Upper lobe of left lung (tissue), 6 donors: ENCODE results near the gene SCYL3. TPM values are rescaled to one million over a fixed set of nuclear protein-coding genes. Genes with fewer than 3 reads are reported as not detected.

Experiments
- ATAC-seq, 2 donors: fragments of 200-7000 bp; cut with Tn5 transposase; one replicate each; pipeline ENCODE4 v1.9.1; 2022; ENCODE audit warnings: mild to moderate bottlenecking in 2 of 2, moderate library complexity in 2 of 2; ENCODE audit not compliant: low FRiP score in 2 of 2
- DNase-seq, 2 donors: peaks; one replicate each; pipeline ENCODE4 v3.0.0-alpha.2; 2019 to 2020
- H3K27ac ChIP-seq, 4 donors: fragments of 200-600 bp; sonication (generic); one replicate each; pipeline ENCODE4 v1.5.1; 2016 to 2019
- H3K27me3 ChIP-seq, 4 donors: fragments of 200-600 bp; sonication (generic); one replicate each; pipeline ENCODE4 v1.5.1; 2017 to 2019
- H3K36me3 ChIP-seq, 4 donors: fragments of 200-600 bp; sonication (generic); one replicate each; pipeline ENCODE4 v1.5.1; 2016 to 2019
- H3K4me1 ChIP-seq, 4 donors: fragments of 200-600 bp; sonication (generic); one replicate each; pipeline ENCODE4 v1.5.1; 2018 to 2019
- H3K4me3 ChIP-seq, 4 donors: fragments of 200-600 bp; sonication (generic); one replicate each; pipeline ENCODE4 v1.5.1; 2017 to 2019; ENCODE audit warnings: mild to moderate bottlenecking in 2 of 4, moderate library complexity in 1 of 4
- H3K9me3 ChIP-seq, 4 donors: fragments of 200-600 bp; sonication (generic); one replicate each; pipeline ENCODE4 v1.5.1; 2018 to 2019
- EP300 ChIP-seq, 4 donors: sonication (generic); formaldehyde crosslinking; IDR thresholded peaks; one replicate each; pipeline ENCODE4 v1.5.1; 2017; ENCODE audit warnings: antibody characterized with exemption in 4 of 4, control low read depth in 2 of 4
- POLR2A ChIP-seq, 4 donors: fragments of 450-650 bp; IDR thresholded peaks; one replicate each; pipeline ENCODE4 v1.5.1; 2016 to 2017; ENCODE audit warnings: antibody characterized with exemption in 4 of 4, mild to moderate bottlenecking in 2 of 4
- POLR2AphosphoS5 ChIP-seq, 2 donors: sonication (generic); formaldehyde crosslinking; IDR thresholded peaks; one replicate each; pipeline ENCODE4 v1.5.1; 2017; ENCODE audit warnings: antibody characterized with exemption in 2 of 2
- WGBS, 2 donors: methylation state at CpG; one replicate each; pipeline ENCODE4 v1.1.5; 2017 to 2018; 5-methylcytosine and 5-hydroxymethylcytosine counted together
- total RNA-seq, 6 donors: library from RNA; depleted of rRNA in 4 of 6; stranded (reverse); fragments of >200 nt in 4 of 6; gene quantifications; one replicate each; pipeline versions ENCODE4 v1.1.0 to v1.2.1, GENCODE V29; 2016 to 2021
- TF ChIP-seq, protein P1 (sequence below), 6 experiments: fragments of 450-650 bp in 4 of 6; fragments of 200-600 bp in 2 of 6; sonication (generic) in 2 of 6; IDR thresholded peaks; one replicate each; pipeline ENCODE4 v1.5.1; 2016 to 2019; ENCODE audit warnings: antibody characterized with exemption in 6 of 6
- donor health status: DM: no; HTN: no; CAD: no; lungs with moderate emphysema.
- donor health status: DM: no; HTN: yes; CAD: no; lungs with severe emphysema.

SCYL3 gene
- total RNA-seq, 6 donors from 2014 or later = 6.4 to 15.1 (median 10.7) TPM

DNA sequence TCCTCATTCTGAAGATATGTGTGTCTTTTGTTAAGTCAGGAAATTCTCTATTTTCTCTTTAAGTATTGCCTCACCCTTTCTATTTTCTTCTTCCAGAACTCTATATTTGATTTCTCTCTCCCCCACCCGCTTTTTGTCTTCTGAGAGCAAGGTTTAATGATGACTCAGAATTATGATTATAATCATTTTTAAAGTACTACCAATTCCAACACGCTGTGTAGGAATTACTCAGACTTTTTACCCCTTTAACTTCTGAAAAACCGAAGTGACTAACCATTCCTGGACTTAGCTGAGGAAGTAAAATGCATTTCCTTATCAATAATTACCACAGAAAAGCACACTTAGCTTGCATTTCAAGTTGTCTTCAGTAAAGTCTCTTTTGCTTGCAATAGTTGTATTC lies 20.8 kb upstream of the SCYL3 start:
- ATAC-seq = peak in 1 of 2 donors; percentile 51
- 49 to 57% methylated on average over 3 of the region's 3 CpGs for WGBS, 2 donors

DNA sequence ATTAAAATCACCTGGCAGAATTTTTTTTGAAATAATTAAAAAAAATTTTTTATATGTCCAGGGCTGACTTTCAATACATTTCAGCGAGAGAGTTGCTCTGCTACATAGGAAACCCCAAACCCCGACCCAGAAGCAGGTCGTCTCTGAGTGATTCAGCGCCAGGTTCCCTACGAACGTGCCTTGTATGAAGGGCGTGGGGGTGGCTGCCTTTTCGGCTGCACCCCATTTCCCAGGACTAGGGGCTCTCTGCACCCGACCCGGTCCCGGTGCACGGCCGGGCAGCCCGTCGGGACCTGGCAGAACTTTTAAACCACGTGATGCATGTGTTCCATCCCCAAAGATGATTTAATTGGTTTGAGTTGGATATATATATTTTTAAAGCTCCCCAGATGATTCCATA lies 15.8 kb upstream of the SCYL3 start:
- TF ChIP-seq POLR2A (IDR thresholded peaks at IDR 0.05) (no peak), EP300 (IDR thresholded peaks at IDR 0.05) (no peak), POLR2AphosphoS5 (IDR thresholded peaks at IDR 0.05) (no peak)
- TF ChIP-seq, protein P1, sequence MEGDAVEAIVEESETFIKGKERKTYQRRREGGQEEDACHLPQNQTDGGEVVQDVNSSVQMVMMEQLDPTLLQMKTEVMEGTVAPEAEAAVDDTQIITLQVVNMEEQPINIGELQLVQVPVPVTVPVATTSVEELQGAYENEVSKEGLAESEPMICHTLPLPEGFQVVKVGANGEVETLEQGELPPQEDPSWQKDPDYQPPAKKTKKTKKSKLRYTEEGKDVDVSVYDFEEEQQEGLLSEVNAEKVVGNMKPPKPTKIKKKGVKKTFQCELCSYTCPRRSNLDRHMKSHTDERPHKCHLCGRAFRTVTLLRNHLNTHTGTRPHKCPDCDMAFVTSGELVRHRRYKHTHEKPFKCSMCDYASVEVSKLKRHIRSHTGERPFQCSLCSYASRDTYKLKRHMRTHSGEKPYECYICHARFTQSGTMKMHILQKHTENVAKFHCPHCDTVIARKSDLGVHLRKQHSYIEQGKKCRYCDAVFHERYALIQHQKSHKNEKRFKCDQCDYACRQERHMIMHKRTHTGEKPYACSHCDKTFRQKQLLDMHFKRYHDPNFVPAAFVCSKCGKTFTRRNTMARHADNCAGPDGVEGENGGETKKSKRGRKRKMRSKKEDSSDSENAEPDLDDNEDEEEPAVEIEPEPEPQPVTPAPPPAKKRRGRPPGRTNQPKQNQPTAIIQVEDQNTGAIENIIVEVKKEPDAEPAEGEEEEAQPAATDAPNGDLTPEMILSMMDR (IDR thresholded peaks at IDR 0.05) = no peak
- DNase-seq = peak in 1 of 2 donors; percentile 61
- no peak for ATAC-seq
- H3K27me3 ChIP-seq = no peaks in the 10 kb centered on the region
- no peaks in the 10 kb centered on the region for H3K36me3 ChIP-seq
- no peaks in the 10 kb centered on the region for H3K4me1 ChIP-seq
- no peak overlapping the region for H3K4me3 ChIP-seq
- WGBS, 2 donors = 95 to 96% methylated on average over 16 of the region's 16 CpGs
- H3K9me3 ChIP-seq = no peaks in the 10 kb centered on the region
- H3K27ac ChIP-seq = no peak overlapping the region

More for the DNA sequence above, 20.8 kb upstream of the SCYL3 start:
- Histone ChIP-seq H3K9me3 (no peaks in the 10 kb centered on the region), H3K4me3 (no peak overlapping the region), H3K4me1 (no peaks in the 10 kb centered on the region), H3K36me3 (peaks cover 0 to 9% (median 2%) of the 10 kb centered on the region in 4 donors), H3K27me3 (no peaks in the 10 kb centered on the region), H3K27ac (no peak overlapping the region)
- no peak for DNase-seq
- TF ChIP-seq POLR2AphosphoS5 (IDR thresholded peaks at IDR 0.05) = no peak
- TF ChIP-seq POLR2A (IDR thresholded peaks at IDR 0.05) = no peak
- TF ChIP-seq, protein P1 (IDR thresholded peaks at IDR 0.05) = no peak
- no peak for TF ChIP-seq EP300 (IDR thresholded peaks at IDR 0.05)

DNA sequence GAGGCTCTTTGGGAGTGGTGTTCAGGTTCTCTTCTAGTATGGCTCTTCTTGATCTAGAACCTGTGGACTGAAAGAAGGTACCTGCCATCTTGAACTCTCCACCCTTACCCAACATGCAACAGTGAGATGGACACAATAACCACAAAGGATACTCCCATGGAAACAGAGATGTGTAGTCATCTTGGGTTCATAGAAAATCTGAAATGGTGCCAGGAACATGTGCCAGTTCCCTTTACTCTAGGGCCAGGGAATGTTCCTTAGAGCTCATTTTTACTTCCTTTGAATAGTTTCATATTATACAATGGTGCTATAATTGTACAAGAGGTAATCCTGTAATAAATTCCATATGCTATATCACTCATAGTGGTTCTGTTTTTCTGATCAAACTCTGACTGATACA lies 13.2 kb upstream of the SCYL3 start:
- no peak for ATAC-seq
- Histone ChIP-seq H3K9me3 (no peaks in the 10 kb centered on the region), H3K4me3 (no peak overlapping the region), H3K4me1 (no peaks in the 10 kb centered on the region), H3K36me3 (no peaks in the 10 kb centered on the region), H3K27ac (no peak overlapping the region), H3K27me3 (no peaks in the 10 kb centered on the region)
- no peak for DNase-seq
- TF ChIP-seq EP300 (IDR thresholded peaks at IDR 0.05) = no peak
- no peak for TF ChIP-seq POLR2AphosphoS5 (IDR thresholded peaks at IDR 0.05)
- TF ChIP-seq, protein P1 (IDR thresholded peaks at IDR 0.05) = no peak
- TF ChIP-seq POLR2A (IDR thresholded peaks at IDR 0.05) = no peak

DNA sequence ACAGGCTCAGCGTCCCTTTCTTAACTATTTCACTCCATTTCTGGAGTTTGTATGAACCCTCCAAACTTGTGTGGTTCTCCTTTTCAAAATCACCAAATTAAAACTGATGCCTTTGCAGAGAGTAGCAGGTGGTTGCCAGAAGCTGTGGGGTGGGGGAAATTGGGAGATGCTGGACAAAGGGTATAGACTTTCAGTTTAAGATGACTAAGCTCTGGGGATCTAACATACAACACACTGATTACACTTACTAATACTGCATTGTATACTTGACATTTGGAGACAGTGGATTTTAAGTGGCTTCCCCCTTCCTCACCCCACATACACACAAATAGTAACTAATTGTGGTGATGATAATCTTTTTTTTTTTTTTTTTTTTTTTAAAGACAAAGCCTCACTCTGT lies 11.1 kb upstream of the SCYL3 start:
- ATAC-seq (no peak), DNase-seq (no peak)
- no peak overlapping the region for H3K4me3 ChIP-seq
- TF ChIP-seq EP300 (IDR thresholded peaks at IDR 0.05) (no peak), POLR2AphosphoS5 (IDR thresholded peaks at IDR 0.05) (no peak)
- TF ChIP-seq, protein P1 (IDR thresholded peaks at IDR 0.05) = no peak
- no peaks in the 10 kb centered on the region for H3K4me1 ChIP-seq
- no peaks in the 10 kb centered on the region for H3K27me3 ChIP-seq
- 90 to 91% methylated on average over 1 of the region's 1 CpG for WGBS, 2 donors
- H3K36me3 ChIP-seq = no peaks in the 10 kb centered on the region
- H3K9me3 ChIP-seq = no peaks in the 10 kb centered on the region
- H3K27ac ChIP-seq = no peak overlapping the region

DNA sequence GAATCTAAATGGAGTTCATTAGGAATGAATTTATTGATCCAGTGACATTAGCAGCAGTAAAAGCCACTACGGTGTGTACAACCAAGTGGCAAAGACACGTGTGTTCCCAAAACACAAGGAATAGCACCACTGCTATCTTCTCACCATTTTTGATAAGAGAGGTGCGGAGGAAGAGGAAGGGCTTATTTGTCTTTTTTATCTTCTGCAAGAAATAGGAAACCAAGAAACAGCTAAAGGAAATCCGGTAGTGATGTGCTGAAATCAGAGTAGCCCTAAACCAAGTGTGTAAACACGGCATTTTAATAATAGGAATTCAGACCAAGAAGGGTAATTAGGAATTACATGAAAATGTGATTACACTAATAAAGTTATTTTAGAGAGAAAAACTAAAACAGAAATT lies 9.1 kb upstream of the SCYL3 start:
- ATAC-seq (no peak), DNase-seq (no peak)
- no peak overlapping the region for H3K4me3 ChIP-seq
- no peak overlapping the region for H3K27ac ChIP-seq
- no peaks in the 10 kb centered on the region for H3K9me3 ChIP-seq
- H3K36me3 ChIP-seq = no peaks in the 10 kb centered on the region
- 37 to 39% methylated on average over 5 of the region's 5 CpGs for WGBS, 2 donors
- H3K4me1 ChIP-seq = no peaks in the 10 kb centered on the region
- H3K27me3 ChIP-seq = no peaks in the 10 kb centered on the region
- TF ChIP-seq, protein P1 (IDR thresholded peaks at IDR 0.05) = no peak
- no peak for TF ChIP-seq POLR2A (IDR thresholded peaks at IDR 0.05)
- TF ChIP-seq POLR2AphosphoS5 (IDR thresholded peaks at IDR 0.05) = no peak
- no peak for TF ChIP-seq EP300 (IDR thresholded peaks at IDR 0.05)
